H9 (cell line): ENCODE results near the gene GRM1. TPM values are rescaled to one million over a fixed set of nuclear protein-coding genes. Genes with fewer than 3 reads are reported as not detected.

Experiments used
- DNase-seq: peaks from one replicate; pipeline ENCODE4 v3.0.0-alpha.2; 2017
- H2AFZ ChIP-seq: one replicate; pipeline ENCODE4 v1.6.1; 2013; ENCODE audit warnings: mild to moderate bottlenecking, low read length, control low read depth, moderate library complexity
- H2AK5ac ChIP-seq: 2 replicates; pipeline ENCODE4 v1.6.1; 2013; ENCODE audit warnings: low read length, control low read depth, mixed read lengths; ENCODE audit not compliant: insufficient read length
- H2BK120ac ChIP-seq: one replicate; pipeline ENCODE4 v1.6.1; 2013; ENCODE audit warnings: low read depth, mild to moderate bottlenecking, low read length, control low read depth, inconsistent platforms; ENCODE audit not compliant: poor library complexity, severe bottlenecking
- H2BK12ac ChIP-seq: 2 replicates; pipeline ENCODE4 v1.6.1; 2013; ENCODE audit warnings: low read length, control low read depth, mixed read lengths, low read depth; ENCODE audit not compliant: insufficient read length
- H2BK15ac ChIP-seq: 2 replicates; pipeline ENCODE4 v1.6.1; 2013; ENCODE audit warnings: low read depth, low read length, control low read depth
- H2BK20ac ChIP-seq: one replicate; pipeline ENCODE4 v1.6.1; 2013; ENCODE audit warnings: low read depth, mild to moderate bottlenecking, low read length, control low read depth, inconsistent platforms; ENCODE audit not compliant: poor library complexity, severe bottlenecking
- H2BK5ac ChIP-seq: 2 replicates; pipeline ENCODE4 v1.6.1; 2013; ENCODE audit warnings: low read length, control low read depth, mixed read lengths; ENCODE audit not compliant: insufficient read length
- H3K14ac ChIP-seq: 2 replicates; pipeline ENCODE4 v1.6.1; 2013; ENCODE audit warnings: low read length, control low read depth; ENCODE audit not compliant: insufficient read depth
- H3K18ac ChIP-seq: 2 replicates; pipeline ENCODE4 v1.6.1; 2013; ENCODE audit warnings: low read depth, mild to moderate bottlenecking, mixed read lengths, low read length, control low read depth; ENCODE audit not compliant: insufficient read length
- H3K23ac ChIP-seq: 2 replicates; pipeline ENCODE4 v1.6.1; 2013; ENCODE audit warnings: low read length, control low read depth, mixed read lengths, low read depth; ENCODE audit not compliant: insufficient read length
- H3K23me2 ChIP-seq: 2 replicates; pipeline ENCODE4 v1.6.1; 2013; ENCODE audit warnings: low read depth, mild to moderate bottlenecking, mixed read lengths, low read length, control low read depth; ENCODE audit not compliant: insufficient read length, poor library complexity, severe bottlenecking
- H3K27ac ChIP-seq: 2 replicates; pipeline ENCODE4 v1.5.1; 2013; ENCODE audit warnings: low read length, control low read depth, mixed read lengths, low read depth; ENCODE audit not compliant: insufficient read length
- H3K27me3 ChIP-seq: 2 replicates; pipeline ENCODE4 v1.6.1; 2013; ENCODE audit warnings: low read length, control low read depth, inconsistent platforms; ENCODE audit not compliant: insufficient read depth
- H3K4ac ChIP-seq: 2 replicates; pipeline ENCODE4 v1.6.1; 2013; ENCODE audit warnings: low read depth, mild to moderate bottlenecking, control low read depth, inconsistent platforms, low read length, moderate library complexity
- H3K4me1 ChIP-seq: 2 replicates; pipeline ENCODE4 v1.6.1; 2013; ENCODE audit warnings: low read length, control low read depth, inconsistent platforms; ENCODE audit not compliant: insufficient read depth
- H3K4me2 ChIP-seq: 2 replicates; pipeline ENCODE4 v1.6.1; 2013; ENCODE audit warnings: low read length, control low read depth, mixed read lengths; ENCODE audit not compliant: insufficient read length, insufficient read depth
- H3K56ac ChIP-seq: 2 replicates; pipeline ENCODE4 v1.6.1; 2013; ENCODE audit warnings: low read depth, mild to moderate bottlenecking, mixed read lengths, low read length, control low read depth; ENCODE audit not compliant: insufficient read length
- H3K79me1 ChIP-seq: 2 replicates; pipeline ENCODE4 v1.6.1; 2013; ENCODE audit warnings: low read depth, mild to moderate bottlenecking, moderate library complexity, low read length, control low read depth, inconsistent platforms; ENCODE audit not compliant: insufficient read depth, poor library complexity, severe bottlenecking
- H3K79me2 ChIP-seq: 2 replicates; pipeline ENCODE4 v1.6.1; 2013; ENCODE audit warnings: low read length, control low read depth, inconsistent platforms; ENCODE audit not compliant: insufficient read depth
- H3K9ac ChIP-seq: 2 replicates; pipeline ENCODE4 v1.6.1; 2013; ENCODE audit warnings: low read length, control low read depth, mixed read lengths; ENCODE audit not compliant: insufficient read length; ENCODE audit errors: extremely low read depth
- H3K9me3 ChIP-seq: one replicate; pipeline ENCODE4 v1.6.1; 2013; ENCODE audit warnings: low read depth, low read length, inconsistent platforms; ENCODE audit not compliant: control insufficient read depth
- H3T11ph ChIP-seq: one replicate; pipeline ENCODE4 v1.6.1; 2013; ENCODE audit warnings: mild to moderate bottlenecking, low read length, control low read depth, inconsistent platforms
- H4K20me1 ChIP-seq: one replicate; pipeline ENCODE4 v1.6.1; 2013; ENCODE audit not compliant: control insufficient read depth, insufficient read length, insufficient read depth
- H4K5ac ChIP-seq: 2 replicates; pipeline ENCODE4 v1.6.1; 2013; ENCODE audit warnings: low read depth, mild to moderate bottlenecking, mixed read lengths, low read length, control low read depth; ENCODE audit not compliant: insufficient read length
- H4K8ac ChIP-seq: replicated peaks from 2 replicates; pipeline ENCODE4 v1.6.1; 2013; ENCODE audit warnings: low read length, control low read depth, mixed read lengths, low read depth; ENCODE audit not compliant: insufficient read length
- H4K91ac ChIP-seq: 2 replicates; pipeline ENCODE4 v1.6.1; 2013; ENCODE audit warnings: low read depth, mild to moderate bottlenecking, moderate library complexity, mixed read lengths, low read length, control low read depth; ENCODE audit not compliant: insufficient read length
- H3K27ac Mint-ChIP-seq, 3 experiments: 2 replicates in 2 of 3; 3 replicates in 1 of 3; pipeline ENCODE4 v1.8.0; 2020 to 2021; ENCODE audit warnings: mixed read lengths in 3 of 3, mild to moderate bottlenecking in 1 of 3, moderate library complexity in 1 of 3
- H3K27me3 Mint-ChIP-seq: 2 replicates; pipeline ENCODE4 v1.8.0; 2021; ENCODE audit warnings: low read depth, mild to moderate bottlenecking, moderate library complexity, mixed read lengths
- H3K36me3 Mint-ChIP-seq, 3 experiments: 2 replicates in 2 of 3; 3 replicates in 1 of 3; pipeline ENCODE4 v1.8.0; 2020 to 2021; ENCODE audit warnings: low read depth in 3 of 3, mixed read lengths in 3 of 3; ENCODE audit not compliant: insufficient read depth in 1 of 3
- H3K4me1 Mint-ChIP-seq, 2 experiments: 2 replicates each; pipeline ENCODE4 v1.8.0; 2020; ENCODE audit warnings: mixed read lengths in 2 of 2
- H3K4me3 Mint-ChIP-seq, 2 experiments: 2 replicates in 1 of 2; 3 replicates in 1 of 2; pipeline ENCODE4 v1.8.0; 2020 to 2021; ENCODE audit warnings: mild to moderate bottlenecking in 2 of 2, mixed read lengths in 2 of 2, moderate library complexity in 1 of 2
- H3K9me3 Mint-ChIP-seq, 2 experiments: 2 replicates in 1 of 2; 3 replicates in 1 of 2; pipeline ENCODE4 v1.8.0; 2020; ENCODE audit warnings: mild to moderate bottlenecking in 2 of 2, mixed read lengths in 2 of 2, moderate library complexity in 1 of 2
- WGBS: extraction: QIAGEN DNeasy Blood & Tissue Kit; methylation state at CpG from one replicate; pipeline ENCODE4 v1.1.7; 2013; ENCODE audit warnings: missing lambda C conversion rate, low lambda C conversion rate, mixed read lengths; ENCODE audit not compliant: insufficient read length; ENCODE audit errors: extremely low coverage; 5-methylcytosine and 5-hydroxymethylcytosine counted together
- total RNA-seq: library from RNA; stranded (reverse); gene quantifications from 2 replicates; pipeline ENCODE4 v1.2.1, GENCODE V29; 2021
- TF ChIP-seq, protein P1 (sequence below): fragments of 200-600 bp; sonication (generic); conservative IDR thresholded peaks from 3 replicates; pipeline ENCODE4 v1.8.0; 2021; ENCODE audit warnings: antibody characterized with exemption, mild to moderate bottlenecking

GRM1 gene
- total RNA-seq, 1 experiment from 2014 or later, result 0.39 TPM

DNA sequence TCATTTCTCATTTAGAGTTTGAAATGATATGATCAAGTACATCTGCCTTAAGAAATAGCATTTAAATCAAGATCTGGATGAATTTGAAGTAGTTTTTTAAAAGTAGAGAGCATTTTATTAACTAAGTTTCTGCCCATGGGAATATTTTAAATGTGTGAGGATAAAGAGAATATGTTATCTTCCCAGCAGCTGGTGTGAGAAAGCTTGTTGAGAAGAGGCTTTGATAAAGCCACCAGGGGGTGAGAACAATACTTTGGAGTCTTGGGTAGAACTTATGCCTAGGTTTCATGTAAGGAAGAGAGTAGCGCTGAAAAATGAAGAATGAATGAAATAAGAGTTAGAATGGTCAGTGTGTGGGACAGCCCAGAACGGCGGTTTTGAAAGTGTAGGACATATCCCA is 190.2 kb downstream of the GRM1 start:
- no peak overlapping the region for H3K14ac ChIP-seq
- no peaks in the 10 kb centered on the region for H3K27me3 Mint-ChIP-seq
- H3K36me3 Mint-ChIP-seq, result no peaks in the 10 kb centered on the region
- H3K4ac ChIP-seq, result no peak overlapping the region
- H2AFZ ChIP-seq, result no peak overlapping the region
- H3K56ac ChIP-seq, result no peak overlapping the region
- no peak overlapping the region for H3K27ac ChIP-seq
- H4K5ac ChIP-seq, result no peak overlapping the region
- H3K27ac Mint-ChIP-seq, result no peak overlapping the region
- H3K18ac ChIP-seq, result no peak overlapping the region
- H3K4me1 Mint-ChIP-seq, result no peaks in the 10 kb centered on the region
- H3K27me3 ChIP-seq, result no peaks in the 10 kb centered on the region
- H3K4me1 ChIP-seq, result no peaks in the 10 kb centered on the region
- no peak overlapping the region for H2BK5ac ChIP-seq
- no peak overlapping the region for H3K4me2 ChIP-seq
- no peak overlapping the region for H3T11ph ChIP-seq
- H4K8ac ChIP-seq, result no peak overlapping the region
- no peaks in the 10 kb centered on the region for H3K23me2 ChIP-seq
- H3K23ac ChIP-seq, result no peak overlapping the region
- H3K79me1 ChIP-seq, result no peaks in the 10 kb centered on the region
- TF ChIP-seq, protein P1, sequence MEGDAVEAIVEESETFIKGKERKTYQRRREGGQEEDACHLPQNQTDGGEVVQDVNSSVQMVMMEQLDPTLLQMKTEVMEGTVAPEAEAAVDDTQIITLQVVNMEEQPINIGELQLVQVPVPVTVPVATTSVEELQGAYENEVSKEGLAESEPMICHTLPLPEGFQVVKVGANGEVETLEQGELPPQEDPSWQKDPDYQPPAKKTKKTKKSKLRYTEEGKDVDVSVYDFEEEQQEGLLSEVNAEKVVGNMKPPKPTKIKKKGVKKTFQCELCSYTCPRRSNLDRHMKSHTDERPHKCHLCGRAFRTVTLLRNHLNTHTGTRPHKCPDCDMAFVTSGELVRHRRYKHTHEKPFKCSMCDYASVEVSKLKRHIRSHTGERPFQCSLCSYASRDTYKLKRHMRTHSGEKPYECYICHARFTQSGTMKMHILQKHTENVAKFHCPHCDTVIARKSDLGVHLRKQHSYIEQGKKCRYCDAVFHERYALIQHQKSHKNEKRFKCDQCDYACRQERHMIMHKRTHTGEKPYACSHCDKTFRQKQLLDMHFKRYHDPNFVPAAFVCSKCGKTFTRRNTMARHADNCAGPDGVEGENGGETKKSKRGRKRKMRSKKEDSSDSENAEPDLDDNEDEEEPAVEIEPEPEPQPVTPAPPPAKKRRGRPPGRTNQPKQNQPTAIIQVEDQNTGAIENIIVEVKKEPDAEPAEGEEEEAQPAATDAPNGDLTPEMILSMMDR, result no peak
- no peaks in the 10 kb centered on the region for H4K20me1 ChIP-seq
- no peaks in the 10 kb centered on the region for H3K9me3 ChIP-seq
- DNase-seq, result no peak
- no peak overlapping the region for H2BK12ac ChIP-seq
- no peak overlapping the region for H2AK5ac ChIP-seq
- H3K79me2 ChIP-seq, result no peaks in the 10 kb centered on the region
- H3K9ac ChIP-seq, result no peak overlapping the region
- no peak overlapping the region for H2BK20ac ChIP-seq
- H2BK15ac ChIP-seq, result no peak overlapping the region
- no CpG with 5 or more reads among the region's 3 CpGs for WGBS
- H3K9me3 Mint-ChIP-seq, result no peaks in the 10 kb centered on the region; a peak in 1 of 5 replicates
- H2BK120ac ChIP-seq, result no peak overlapping the region
- no peak overlapping the region for H4K91ac ChIP-seq
- H3K4me3 Mint-ChIP-seq, result no peak overlapping the region
